ENCODE measurements around the gene ABCB4.

The ABCB4 gene

DNA sequence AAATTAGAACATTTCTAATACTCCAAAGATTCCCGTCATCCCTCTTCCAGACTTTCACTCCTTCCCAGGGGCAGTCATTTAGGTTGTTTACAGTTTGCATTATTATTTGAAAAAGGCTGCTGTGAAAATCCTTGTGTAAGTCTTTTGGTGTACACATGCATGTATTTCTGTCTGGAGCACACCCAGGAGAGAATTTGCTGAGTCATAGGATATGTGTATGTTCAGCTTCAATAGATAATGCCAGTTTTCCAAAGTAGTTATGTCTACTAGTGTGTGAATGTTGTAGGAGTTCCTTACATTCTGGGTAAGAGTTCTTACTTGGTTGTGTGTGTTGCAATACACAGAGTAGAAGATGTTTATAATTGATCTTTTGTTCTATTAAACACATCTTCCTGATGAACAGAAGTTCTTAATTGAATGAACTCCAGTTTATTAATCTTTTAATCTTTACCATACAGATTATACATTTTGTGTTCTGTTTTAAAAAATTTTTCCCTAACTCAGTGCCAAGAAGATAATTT lies 104.8 kb downstream of the ABCB4 start:
- Histone ChIP-seq H3K79me2 (no peaks in the 10 kb centered on the region), H3K9ac (no peak overlapping the region), H3K9me3 (ENCODE audit: control insufficient read depth, low read length) (no peaks in the 10 kb centered on the region), H3K27ac (no peak overlapping the region), H3K36me3 (ENCODE audit: control insufficient read depth, insufficient read depth, low read length) (no peaks in the 10 kb centered on the region), H3K4me3 (ENCODE audit: low read depth, low read length) (no peak overlapping the region), H3K4me1 (no peaks in the 10 kb centered on the region), H3K4me2 (ENCODE audit: low read length) (no peak overlapping the region), H3K27me3 (ENCODE audit: control insufficient read depth, insufficient read depth, low read length) (no peaks in the 10 kb centered on the region), H2AFZ (no peak overlapping the region)
- TF ChIP-seq, protein P1, sequence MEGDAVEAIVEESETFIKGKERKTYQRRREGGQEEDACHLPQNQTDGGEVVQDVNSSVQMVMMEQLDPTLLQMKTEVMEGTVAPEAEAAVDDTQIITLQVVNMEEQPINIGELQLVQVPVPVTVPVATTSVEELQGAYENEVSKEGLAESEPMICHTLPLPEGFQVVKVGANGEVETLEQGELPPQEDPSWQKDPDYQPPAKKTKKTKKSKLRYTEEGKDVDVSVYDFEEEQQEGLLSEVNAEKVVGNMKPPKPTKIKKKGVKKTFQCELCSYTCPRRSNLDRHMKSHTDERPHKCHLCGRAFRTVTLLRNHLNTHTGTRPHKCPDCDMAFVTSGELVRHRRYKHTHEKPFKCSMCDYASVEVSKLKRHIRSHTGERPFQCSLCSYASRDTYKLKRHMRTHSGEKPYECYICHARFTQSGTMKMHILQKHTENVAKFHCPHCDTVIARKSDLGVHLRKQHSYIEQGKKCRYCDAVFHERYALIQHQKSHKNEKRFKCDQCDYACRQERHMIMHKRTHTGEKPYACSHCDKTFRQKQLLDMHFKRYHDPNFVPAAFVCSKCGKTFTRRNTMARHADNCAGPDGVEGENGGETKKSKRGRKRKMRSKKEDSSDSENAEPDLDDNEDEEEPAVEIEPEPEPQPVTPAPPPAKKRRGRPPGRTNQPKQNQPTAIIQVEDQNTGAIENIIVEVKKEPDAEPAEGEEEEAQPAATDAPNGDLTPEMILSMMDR (IDR thresholded peaks at IDR 0.05) = no peak

DNA sequence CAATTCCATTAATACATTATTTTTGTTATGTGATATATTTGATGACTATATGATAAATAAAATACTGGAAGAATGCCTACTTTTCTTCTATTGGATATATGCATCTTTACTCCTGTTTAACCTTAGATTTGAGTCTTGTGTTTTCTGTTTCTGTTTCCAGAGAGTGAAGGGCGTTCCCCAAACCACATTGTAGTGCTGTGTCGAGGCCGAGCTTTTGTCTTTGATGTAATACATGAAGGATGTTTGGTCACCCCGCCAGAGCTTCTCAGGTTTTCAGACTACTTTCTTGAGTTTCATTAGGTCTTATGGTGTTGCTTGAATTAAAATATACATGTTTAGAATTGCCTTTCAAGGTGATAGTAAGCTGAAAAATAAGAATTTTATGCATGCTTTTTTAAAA lies 106.3 kb downstream of the ABCB4 start:
- Histone ChIP-seq H3K4me1 (no peaks in the 10 kb centered on the region), H3K9ac (no peak overlapping the region), H3K27me3 (ENCODE audit: control insufficient read depth, insufficient read depth, low read length) (no peaks in the 10 kb centered on the region), H3K4me3 (ENCODE audit: low read depth, low read length) (no peak overlapping the region), H3K4me2 (ENCODE audit: low read length) (no peak overlapping the region), H3K79me2 (no peaks in the 10 kb centered on the region), H3K9me3 (ENCODE audit: control insufficient read depth, low read length) (no peaks in the 10 kb centered on the region), H3K27ac (no peak overlapping the region), H3K36me3 (ENCODE audit: control insufficient read depth, insufficient read depth, low read length) (no peaks in the 10 kb centered on the region), H2AFZ (no peak overlapping the region)
- TF ChIP-seq, protein P1 (IDR thresholded peaks at IDR 0.05) = no peak

DNA sequence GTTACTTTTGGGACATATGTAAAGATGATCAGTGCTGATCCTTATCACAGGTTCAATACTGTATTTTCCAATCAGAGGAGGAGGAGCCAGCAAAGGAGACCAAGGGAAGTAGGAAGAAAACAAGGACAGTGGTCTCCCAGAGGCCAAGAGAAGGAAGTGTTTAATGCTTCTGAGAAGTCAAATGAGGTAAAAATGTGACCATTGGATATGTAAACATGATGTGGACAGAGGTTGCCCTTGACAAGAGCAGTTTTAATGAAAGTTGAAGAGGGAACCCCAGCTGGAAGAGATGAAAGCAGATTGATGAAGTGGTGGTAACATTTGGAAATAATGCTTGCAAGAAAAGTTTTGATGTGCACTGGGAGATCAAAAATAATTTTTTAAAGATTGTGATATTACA lies 111.2 kb downstream of the ABCB4 start:
- Histone ChIP-seq H3K4me1 (no peaks in the 10 kb centered on the region), H3K4me2 (ENCODE audit: low read length) (no peak overlapping the region), H2AFZ (no peak overlapping the region), H3K9ac (no peak overlapping the region), H3K4me3 (ENCODE audit: low read depth, low read length) (no peak overlapping the region), H3K27ac (no peak overlapping the region), H3K36me3 (ENCODE audit: control insufficient read depth, insufficient read depth, low read length) (no peaks in the 10 kb centered on the region), H3K27me3 (ENCODE audit: control insufficient read depth, insufficient read depth, low read length) (no peaks in the 10 kb centered on the region), H3K9me3 (ENCODE audit: control insufficient read depth, low read length) (no peaks in the 10 kb centered on the region), H3K79me2 (no peaks in the 10 kb centered on the region)
- TF ChIP-seq, protein P1 (IDR thresholded peaks at IDR 0.05) = no peak

DNA sequence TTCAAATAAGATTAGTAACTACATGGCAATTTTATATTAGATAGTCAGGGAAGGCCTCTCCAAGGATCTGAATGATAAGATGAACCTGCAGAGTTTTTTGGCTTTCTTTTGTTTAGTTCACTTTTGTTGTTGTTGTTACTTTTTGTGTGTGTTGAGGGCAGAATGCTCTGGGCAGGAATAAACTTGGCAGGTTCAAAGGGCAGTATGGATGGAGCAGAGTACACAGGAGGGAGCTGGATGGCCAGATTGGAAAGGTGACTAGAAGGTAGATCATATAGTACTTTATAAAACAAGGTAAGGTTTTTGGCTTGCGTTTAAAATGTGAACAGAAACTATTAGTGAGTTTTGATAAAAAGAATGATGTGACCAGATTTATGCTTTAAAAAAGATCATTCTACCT lies 112.1 kb downstream of the ABCB4 start:
- Histone ChIP-seq H3K9me3 (ENCODE audit: control insufficient read depth, low read length) (no peaks in the 10 kb centered on the region), H3K79me2 (no peaks in the 10 kb centered on the region), H3K4me1 (no peaks in the 10 kb centered on the region), H3K4me2 (ENCODE audit: low read length) (no peak overlapping the region), H3K27ac (no peak overlapping the region), H3K9ac (no peak overlapping the region), H3K36me3 (ENCODE audit: control insufficient read depth, insufficient read depth, low read length) (no peaks in the 10 kb centered on the region), H3K4me3 (ENCODE audit: low read depth, low read length) (no peak overlapping the region), H2AFZ (no peak overlapping the region), H3K27me3 (ENCODE audit: control insufficient read depth, insufficient read depth, low read length) (no peaks in the 10 kb centered on the region)
- TF ChIP-seq, protein P1 (IDR thresholded peaks at IDR 0.05) = no peak

DNA sequence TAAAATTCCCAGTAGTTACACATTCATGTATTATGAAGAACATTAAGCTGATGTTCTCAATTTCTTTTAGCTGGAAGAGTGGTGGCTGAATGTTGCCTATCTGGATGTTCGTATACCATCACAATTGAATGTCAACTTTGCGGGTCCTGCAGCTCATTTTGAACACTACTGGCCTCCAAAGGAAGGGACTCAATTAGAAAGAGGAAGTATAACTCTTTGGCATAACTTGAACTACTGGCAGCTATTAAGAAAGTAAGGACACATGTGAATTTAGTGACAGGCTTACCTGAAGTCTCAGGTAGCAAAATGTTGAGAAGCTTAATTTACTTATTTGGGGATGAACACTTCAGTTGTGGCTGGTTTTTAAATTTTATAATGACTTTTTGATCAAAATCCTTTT lies 114.2 kb downstream of the ABCB4 start:
- no peaks in the 10 kb centered on the region for H3K36me3 ChIP-seq (ENCODE audit: control insufficient read depth, insufficient read depth, low read length)
- H2AFZ ChIP-seq = no peak overlapping the region
- no peak overlapping the region for H3K4me2 ChIP-seq (ENCODE audit: low read length)
- no peaks in the 10 kb centered on the region for H3K9me3 ChIP-seq (ENCODE audit: control insufficient read depth, low read length)
- no peaks in the 10 kb centered on the region for H3K27me3 ChIP-seq (ENCODE audit: control insufficient read depth, insufficient read depth, low read length)
- H3K4me1 ChIP-seq = no peaks in the 10 kb centered on the region
- H3K79me2 ChIP-seq = no peaks in the 10 kb centered on the region
- H3K4me3 ChIP-seq (ENCODE audit: low read depth, low read length) = no peak overlapping the region
- TF ChIP-seq, protein P1 (IDR thresholded peaks at IDR 0.05) = no peak
- no peak overlapping the region for H3K27ac ChIP-seq
- H3K9ac ChIP-seq = no peak overlapping the region

Measured in parathyroid adenoma (tissue), 2 donors.